Measurements from ENCODE around the gene WDR90.
A peak's percentile ranks its signal among the peaks of the same experiment; 100 is the strongest.

Gene WDR90

GRCh38 chr16:616733-617586, 32.2 kb upstream of the WDR90 start (continued):
- TF ChIP-seq ZNF704 (tag by site-specific recombination; IDR thresholded peaks at IDR 0.05) (no peak), ZNF843 (tag by site-specific recombination; IDR thresholded peaks at IDR 0.05) (no peak), ZNF366 (tag by site-specific recombination; conservative IDR thresholded peaks at IDR 0.05) (no peak), ZBTB17 (tag by site-specific recombination; IDR thresholded peaks at IDR 0.05) (no peak), ZNF37A (tag by site-specific recombination; IDR thresholded peaks at IDR 0.05) (no peak)

GRCh38 chr16:617855-618254, 31.3 kb upstream of the WDR90 start:
- CTCF ChIA-PET, result interaction anchor here (0.5 to 0.7 kb wide), 2 partner anchors 16 to 1312 kb away, joined by 3 read pairs; no protein-coding TSS in a partner anchor
- H3K4me3 ChIP-seq (ENCODE audit: low read depth, low read length), result no peak overlapping the region
- H3K27ac ChIP-seq (ENCODE audit: extremely low read depth, low read depth, low read length), result no peak overlapping the region
- H3K4me1 ChIP-seq (ENCODE audit: control insufficient read depth, insufficient read depth, low read length), result no peaks in the 10 kb centered on the region; the same call in 1 of the 2 replicates
- no peaks in the 10 kb centered on the region for H3K9me3 ChIP-seq (ENCODE audit: control insufficient read depth, insufficient read depth, low read depth, low read length)
- peaks cover 0 to 3% of the 10 kb centered on the region in 2 experiments; a peak in 1 of 3 replicates for H3K36me3 ChIP-seq (ENCODE audit: control insufficient read depth in 2 of 2, insufficient read depth in 1 of 2, low read length in 2 of 2)
- 0 out of 2 replicates have a peak, but pooled peaks have one; percentile 11 for TF ChIP-seq ZIC2 (tag by site-specific recombination; IDR thresholded peaks at IDR 0.05)
- no peak for TF ChIP-seq ZNF398 (tag by site-specific recombination; IDR thresholded peaks at IDR 0.05)
- POLR2A ChIA-PET, result interaction anchor here (0.6 kb wide), 1 partner anchor 13 kb away, joined by 3 read pairs; no protein-coding TSS in a partner anchor

- H3K36me3 ChIP-seq (ENCODE audit: control insufficient read depth in 2 of 2, insufficient read depth in 1 of 2, low read length in 2 of 2), result no peaks in the 10 kb centered on the region
- no peak overlapping the region for H3K4me3 ChIP-seq (ENCODE audit: low read depth, low read length)
- H3K27ac ChIP-seq (ENCODE audit: extremely low read depth, low read depth, low read length), result no peak overlapping the region
- no peaks in the 10 kb centered on the region for H3K9me3 ChIP-seq (ENCODE audit: control insufficient read depth, insufficient read depth, low read depth, low read length)
- TF ChIP-seq ZBTB20 (tag by site-specific recombination; IDR thresholded peaks at IDR 0.05) (no peak), ZNF19 (tag by site-specific recombination; IDR thresholded peaks at IDR 0.05; ENCODE audit: low read depth) (no peak), MEIS1 (CRISPR knock-in tag; IDR thresholded peaks at IDR 0.05; ENCODE audit: borderline replicate concordance) (no peak), ZNF521 (tag by site-specific recombination; IDR thresholded peaks at IDR 0.05) (no peak), ZNF157 (tag by site-specific recombination; IDR thresholded peaks at IDR 0.05) (no peak), SETDB1 (IDR thresholded peaks at IDR 0.05; ENCODE audit: insufficient read length, low read length) (no peak), BCL11A (tag by site-specific recombination; IDR thresholded peaks at IDR 0.05; ENCODE audit: low read depth) (no peak), ZNF280D (tag by site-specific recombination; IDR thresholded peaks at IDR 0.05) (no peak), GLIS1 (tag by site-specific recombination; IDR thresholded peaks at IDR 0.05) (no peak)
- ChIA-PET POLR2A (interaction anchor here (1.1 kb wide), 1 partner anchor 17 kb away, joined by 3 read pairs; the partner anchor contains the start of gene METTL26), CTCF (no interaction called here)
- H3K4me1 ChIP-seq (ENCODE audit: control insufficient read depth, insufficient read depth, low read length), result no peaks in the 10 kb centered on the region; the same call in 1 of the 2 replicates
Measured at GRCh38 chr16:619476-620100, 29.6 kb upstream of the WDR90 start.

Measured in HEK293 (cell line).